Measurements from ENCODE around the gene SPATA25. TPM values are rescaled to one million over a fixed set of nuclear protein-coding genes. Genes with fewer than 3 reads are reported as not detected.
A peak's percentile ranks its signal among the peaks of the same experiment; 100 is the strongest.

SPATA25 gene
- total RNA-seq, 3 donors from 2014 or later (not counting 1 experiment from before 2014, with no cell fraction given), result 1.2 TPM; not detected in 2

DNA sequence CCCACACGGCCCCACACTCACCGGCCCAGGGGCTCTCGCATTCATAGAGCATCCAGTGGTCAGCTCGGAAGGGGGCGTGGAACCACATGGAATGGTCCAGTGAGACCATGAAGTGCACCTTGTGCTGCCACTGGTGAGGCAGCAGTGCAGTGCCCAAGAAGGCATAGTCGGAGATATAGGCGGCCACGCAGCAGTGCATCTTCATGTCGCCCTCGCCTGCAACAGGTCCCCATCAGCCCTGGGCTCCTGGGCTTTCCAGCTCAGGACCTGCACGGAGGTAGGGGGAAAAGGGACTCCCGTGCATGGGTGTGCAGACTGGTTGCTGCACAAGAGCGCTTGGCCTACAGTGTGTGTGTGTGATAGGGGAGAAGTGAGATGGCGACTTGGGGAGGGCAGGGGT is 43.9 kb downstream of the SPATA25 start:
- Histone ChIP-seq H3K36me3 (ENCODE audit: control insufficient read depth, insufficient read depth, low read length) (peaks cover 50% of the 10 kb centered on the region), H3K27me3 (ENCODE audit: control insufficient read depth, insufficient read depth, low read length) (no peaks in the 10 kb centered on the region), H3K27ac (ENCODE audit: low read length) (no peak overlapping the region), H3K4me1 (ENCODE audit: control insufficient read depth, insufficient read depth, low read length) (peaks cover 11% of the 10 kb centered on the region), H3K9me3 (ENCODE audit: control insufficient read depth, insufficient read depth, low read length) (no peaks in the 10 kb centered on the region), H3K4me3 (ENCODE audit: low read length) (no peak overlapping the region)
- Mint-ChIP-seq H3K4me3 (no peak overlapping the region), H3K36me3 (no peaks in the 10 kb centered on the region), H3K9me3 (no peaks in the 10 kb centered on the region), H3K27ac (peak overlapping the region in 1 of 2 donors; percentile 61), H3K27me3 (ENCODE audit: low read depth in 2 of 2) (no peaks in the 10 kb centered on the region), H3K4me1 (peaks cover 11 to 20% of the 10 kb centered on the region in 2 donors)
- intact Hi-C loops (cut with micrococcal nuclease), result no loop called here
- no peak for ATAC-seq
- over 99% methylated on average over 12 of the region's 14 CpGs for WGBS (ENCODE audit: insufficient coverage)
- TF ChIP-seq, protein P1, sequence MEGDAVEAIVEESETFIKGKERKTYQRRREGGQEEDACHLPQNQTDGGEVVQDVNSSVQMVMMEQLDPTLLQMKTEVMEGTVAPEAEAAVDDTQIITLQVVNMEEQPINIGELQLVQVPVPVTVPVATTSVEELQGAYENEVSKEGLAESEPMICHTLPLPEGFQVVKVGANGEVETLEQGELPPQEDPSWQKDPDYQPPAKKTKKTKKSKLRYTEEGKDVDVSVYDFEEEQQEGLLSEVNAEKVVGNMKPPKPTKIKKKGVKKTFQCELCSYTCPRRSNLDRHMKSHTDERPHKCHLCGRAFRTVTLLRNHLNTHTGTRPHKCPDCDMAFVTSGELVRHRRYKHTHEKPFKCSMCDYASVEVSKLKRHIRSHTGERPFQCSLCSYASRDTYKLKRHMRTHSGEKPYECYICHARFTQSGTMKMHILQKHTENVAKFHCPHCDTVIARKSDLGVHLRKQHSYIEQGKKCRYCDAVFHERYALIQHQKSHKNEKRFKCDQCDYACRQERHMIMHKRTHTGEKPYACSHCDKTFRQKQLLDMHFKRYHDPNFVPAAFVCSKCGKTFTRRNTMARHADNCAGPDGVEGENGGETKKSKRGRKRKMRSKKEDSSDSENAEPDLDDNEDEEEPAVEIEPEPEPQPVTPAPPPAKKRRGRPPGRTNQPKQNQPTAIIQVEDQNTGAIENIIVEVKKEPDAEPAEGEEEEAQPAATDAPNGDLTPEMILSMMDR (IDR thresholded peaks at IDR 0.05), result no peak
- DNase-seq, result no peak

DNA sequence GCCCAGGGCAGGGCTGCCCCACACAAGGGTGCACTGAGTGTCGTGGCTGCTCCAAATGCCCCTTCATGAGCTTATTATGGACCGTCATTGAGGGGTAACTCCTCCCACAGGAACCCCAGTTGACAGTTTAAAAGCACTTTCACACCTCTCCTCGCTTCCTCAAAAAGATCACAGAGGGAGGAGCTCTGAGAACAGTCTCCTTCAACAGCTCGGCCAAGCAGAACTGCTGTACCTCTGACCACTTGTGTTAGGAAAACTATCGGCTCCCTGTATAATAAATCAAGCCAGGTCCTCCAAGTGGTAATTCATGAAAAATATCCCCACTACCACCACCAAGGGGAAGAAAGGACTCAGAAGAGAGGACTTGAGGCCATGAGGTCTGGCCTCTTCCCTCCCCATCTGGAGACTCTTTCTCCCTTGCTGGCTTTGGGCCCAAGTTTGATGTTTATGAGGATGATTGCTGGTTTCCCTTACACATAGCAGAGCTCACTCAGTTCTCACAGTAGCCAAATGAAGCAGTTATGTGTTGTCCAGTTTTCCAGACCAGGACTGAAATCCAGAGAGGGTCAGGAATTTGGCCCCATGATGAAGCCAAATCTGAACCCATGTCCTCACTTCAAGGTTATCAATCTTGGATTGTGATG is 45.1 kb downstream of the SPATA25 start:
- TF ChIP-seq, protein P1 (IDR thresholded peaks at IDR 0.05), result no peak
- 17% methylated on average over 5 of the region's 5 CpGs for WGBS (ENCODE audit: insufficient coverage)
- H3K27ac Mint-ChIP-seq, result peak overlapping the region; percentile 61 to 70
- no peaks in the 10 kb centered on the region for H3K36me3 Mint-ChIP-seq
- peaks cover 43% of the 10 kb centered on the region for H3K36me3 ChIP-seq (ENCODE audit: control insufficient read depth, insufficient read depth, low read length)
- peaks cover 11% of the 10 kb centered on the region for H3K4me1 ChIP-seq (ENCODE audit: control insufficient read depth, insufficient read depth, low read length)
- H3K4me1 Mint-ChIP-seq, result peaks cover 11 to 18% of the 10 kb centered on the region in 2 donors
- H3K4me3 ChIP-seq (ENCODE audit: low read length), result no peak overlapping the region
- H3K4me3 Mint-ChIP-seq, result no peak overlapping the region
- H3K27me3 ChIP-seq (ENCODE audit: control insufficient read depth, insufficient read depth, low read length), result no peaks in the 10 kb centered on the region
- H3K27ac ChIP-seq (ENCODE audit: low read length), result peak overlapping the region; percentile 49
- no peaks in the 10 kb centered on the region for H3K27me3 Mint-ChIP-seq (ENCODE audit: low read depth in 2 of 2)
- no peaks in the 10 kb centered on the region for H3K9me3 Mint-ChIP-seq
- DNase-seq (no peak), ATAC-seq (peak; percentile 76 to 97 (median 91))
- no peaks in the 10 kb centered on the region for H3K9me3 ChIP-seq (ENCODE audit: control insufficient read depth, insufficient read depth, low read length)
- intact Hi-C loops (cut with micrococcal nuclease), result no loop called here

DNA sequence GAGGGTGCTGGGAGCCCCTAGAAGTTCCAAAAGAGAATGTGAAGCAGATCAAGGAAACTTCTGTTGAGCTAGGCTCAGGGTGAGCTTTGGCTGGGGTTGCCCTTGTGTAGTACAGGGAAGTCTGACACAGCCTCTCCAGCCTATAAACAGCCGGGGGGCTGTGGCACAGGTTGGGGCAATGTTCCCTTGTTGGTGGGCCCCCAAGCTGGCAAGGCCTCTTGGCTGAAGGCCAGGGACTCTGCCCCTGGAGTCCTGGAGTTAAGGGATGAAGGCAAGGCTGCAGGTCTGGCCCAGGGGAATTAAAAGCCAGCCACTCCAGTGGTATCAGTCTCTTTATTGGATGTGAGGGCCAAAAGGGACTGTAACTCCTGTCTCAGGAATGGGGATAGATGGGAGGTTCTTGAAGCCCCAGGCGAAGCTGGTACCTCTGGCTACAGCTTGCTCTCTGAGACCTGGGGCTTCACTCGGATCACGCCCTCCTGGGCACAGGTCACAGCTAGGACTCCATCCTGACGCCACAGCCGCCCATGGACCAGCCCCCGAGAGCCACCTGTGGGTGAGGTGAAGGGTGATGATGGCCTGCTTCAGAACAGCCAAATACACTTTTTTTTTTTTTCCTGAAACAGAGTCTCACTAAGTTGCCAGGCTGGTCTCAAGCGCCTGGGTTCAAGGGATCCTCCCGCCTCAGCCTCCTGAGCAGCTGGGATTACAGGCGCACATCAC is 45.9 kb downstream of the SPATA25 start:
- TF ChIP-seq, protein P1 (IDR thresholded peaks at IDR 0.05), result no peak
- Mint-ChIP-seq H3K36me3 (no peaks in the 10 kb centered on the region), H3K4me1 (peaks cover 11 to 18% of the 10 kb centered on the region in 2 donors), H3K9me3 (no peaks in the 10 kb centered on the region), H3K4me3 (no peak overlapping the region), H3K27me3 (ENCODE audit: low read depth in 2 of 2) (no peaks in the 10 kb centered on the region), H3K27ac (peak overlapping the region; percentile 61 to 70)
- intact Hi-C loops (cut with micrococcal nuclease), result no loop called here
- H3K36me3 ChIP-seq (ENCODE audit: control insufficient read depth, insufficient read depth, low read length), result peaks cover 41% of the 10 kb centered on the region
- DNase-seq, result no peak
- H3K4me3 ChIP-seq (ENCODE audit: low read length), result no peak overlapping the region
- ATAC-seq, result no peak
- H3K4me1 ChIP-seq (ENCODE audit: control insufficient read depth, insufficient read depth, low read length), result peaks cover 11% of the 10 kb centered on the region
- peak overlapping the region; percentile 22 for H3K27ac ChIP-seq (ENCODE audit: low read length)
- H3K9me3 ChIP-seq (ENCODE audit: control insufficient read depth, insufficient read depth, low read length), result no peaks in the 10 kb centered on the region
- no peaks in the 10 kb centered on the region for H3K27me3 ChIP-seq (ENCODE audit: control insufficient read depth, insufficient read depth, low read length)
- 95% methylated on average over 8 of the region's 10 CpGs for WGBS (ENCODE audit: insufficient coverage)
